GM12872 (cell line): ENCODE measurements around the gene SFXN1.

Experiments used
- CTCF ChIP-seq: IDR thresholded peaks from 3 replicates; pipeline ENCODE4 v1.5.1; 2011; ENCODE audit warnings: low read depth, mild to moderate bottlenecking, low read length, moderate library complexity; ENCODE audit not compliant: insufficient read depth

SFXN1 gene

GRCh38 chr5:175475248-175475647 is 3.1 kb upstream of the SFXN1 start:
- no peak for TF ChIP-seq CTCF

- no peak for TF ChIP-seq CTCF
Measured at GRCh38 chr5:175477440-175477839, 920 bp upstream of the SFXN1 start.

GRCh38 chr5:175478008-175478383 is 364 bp upstream of the SFXN1 start:
- no peak for TF ChIP-seq CTCF

GRCh38 chr5:175479125-175479881 is 943 bp downstream of the SFXN1 start:
- TF ChIP-seq CTCF = no peak

GRCh38 chr5:175483337-175483736 is 5.0 kb downstream of the SFXN1 start:
- TF ChIP-seq CTCF = no peak

- TF ChIP-seq CTCF = no peak
Measured at GRCh38 chr5:175484322-175484721, 6.0 kb downstream of the SFXN1 start.

GRCh38 chr5:175484829-175485228 is 6.5 kb downstream of the SFXN1 start:
- no peak for TF ChIP-seq CTCF

GRCh38 chr5:175485631-175486030 is 7.3 kb downstream of the SFXN1 start:
- TF ChIP-seq CTCF = no peak
